ENCODE measurements around the gene RHBDF2.

Gene RHBDF2

DNA sequence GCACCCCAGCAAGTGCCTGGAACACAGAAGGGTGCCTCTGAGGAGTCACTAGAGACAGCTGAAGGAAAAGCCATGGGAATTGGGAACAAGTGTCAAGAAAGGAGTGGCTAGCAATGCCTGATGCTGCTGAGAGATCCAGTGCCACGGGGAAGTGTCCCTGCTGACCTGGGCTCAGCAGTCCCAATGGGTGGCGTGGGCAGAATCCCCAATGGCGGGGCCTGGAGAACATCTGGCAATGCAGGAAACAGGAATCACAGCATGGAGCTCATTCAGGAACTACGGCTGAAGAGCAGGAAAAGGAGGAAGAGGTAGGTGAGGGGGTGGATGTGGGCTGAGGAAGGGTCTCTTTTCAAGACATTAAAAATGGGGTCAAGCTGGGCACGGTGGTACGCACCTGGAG is 78.4 kb downstream of the RHBDF2 start:
- H3K4me1 ChIP-seq (ENCODE audit: control insufficient read depth, insufficient read depth, low read length) = no peaks in the 10 kb centered on the region

DNA sequence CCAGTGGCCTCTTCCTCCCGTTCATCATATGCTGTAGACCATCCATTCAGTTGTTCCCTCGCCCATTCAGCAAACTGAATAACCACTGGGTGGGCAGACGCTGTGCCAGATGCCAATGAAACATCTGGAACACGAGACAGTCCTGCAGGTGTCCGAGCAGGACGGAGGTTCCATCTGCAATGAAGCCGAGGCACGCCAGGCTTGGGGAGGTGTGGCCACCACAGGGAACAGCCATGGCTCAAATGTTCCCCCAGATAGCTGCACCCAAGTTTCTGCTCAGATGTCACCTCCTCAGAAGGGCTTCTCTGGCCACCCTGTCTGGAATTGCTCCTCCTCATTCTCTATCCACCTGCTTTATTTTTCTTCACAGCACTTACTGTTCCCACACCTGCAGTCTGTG is 78.8 kb downstream of the RHBDF2 start:
- Histone ChIP-seq H3K36me3 (ENCODE audit: control insufficient read depth, insufficient read depth, low read length) (0 out of 2 replicates have a peak, but pooled peaks cover 4% of the 10 kb centered on the region), H3K9me3 (ENCODE audit: control insufficient read depth, insufficient read depth, low read length) (no peaks in the 10 kb centered on the region), H3K9ac (ENCODE audit: low read depth, low read length) (no peak overlapping the region), H3K27ac (ENCODE audit: low read depth, low read length) (no peak overlapping the region), H3K4me3 (ENCODE audit: low read depth, low read length) (no peak overlapping the region), H3K4me1 (ENCODE audit: control insufficient read depth, insufficient read depth, low read length) (no peaks in the 10 kb centered on the region), H3K27me3 (ENCODE audit: control insufficient read depth, insufficient read depth, low read length) (no peaks in the 10 kb centered on the region)

More for the DNA sequence above, 78.4 kb downstream of the RHBDF2 start:
- H3K9me3 ChIP-seq (ENCODE audit: control insufficient read depth, insufficient read depth, low read length) = no peaks in the 10 kb centered on the region
- H3K4me3 ChIP-seq (ENCODE audit: low read depth, low read length) = no peak overlapping the region
- no peaks in the 10 kb centered on the region for H3K36me3 ChIP-seq (ENCODE audit: control insufficient read depth, insufficient read depth, low read length)
- no peak overlapping the region for H3K9ac ChIP-seq (ENCODE audit: low read depth, low read length)
- no peaks in the 10 kb centered on the region for H3K27me3 ChIP-seq (ENCODE audit: control insufficient read depth, insufficient read depth, low read length)
- H3K27ac ChIP-seq (ENCODE audit: low read depth, low read length) = no peak overlapping the region

DNA sequence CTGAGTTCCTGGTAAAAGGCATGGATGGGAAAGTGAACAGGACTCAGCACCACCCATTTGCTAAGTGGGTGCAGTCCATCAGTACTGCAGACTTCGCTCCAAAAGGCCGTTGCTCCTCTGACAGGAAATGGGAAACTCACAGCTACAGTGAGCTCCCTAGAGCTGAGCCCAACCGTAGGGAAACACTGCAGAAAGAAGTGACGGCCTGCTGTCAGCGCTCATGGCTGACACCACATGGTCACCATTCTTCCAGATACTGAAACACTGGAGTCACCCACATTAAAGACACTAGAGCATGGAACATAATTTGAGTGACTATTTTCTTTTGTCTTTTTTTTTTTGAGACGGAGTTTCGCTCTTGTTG is 80.2 kb downstream of the RHBDF2 start:
- Histone ChIP-seq H3K27ac (ENCODE audit: low read depth, low read length) (no peak overlapping the region), H3K9ac (ENCODE audit: low read depth, low read length) (no peak overlapping the region), H3K9me3 (ENCODE audit: control insufficient read depth, insufficient read depth, low read length) (no peaks in the 10 kb centered on the region), H3K36me3 (ENCODE audit: control insufficient read depth, insufficient read depth, low read length) (peaks cover 13% of the 10 kb centered on the region; the same call in 1 of the 2 replicates), H3K27me3 (ENCODE audit: control insufficient read depth, insufficient read depth, low read length) (no peaks in the 10 kb centered on the region), H3K4me3 (ENCODE audit: low read depth, low read length) (no peak overlapping the region), H3K4me1 (ENCODE audit: control insufficient read depth, insufficient read depth, low read length) (no peaks in the 10 kb centered on the region)

All from HUES48 (cell line).